Stimulated activated naive B cell treated with anti-CD40 and anti-IgM and Interleukin-4, amounts not matched to agents 10 μg/mL and 1 μg/mL and 100 μg/mL, for 72 hours (primary cell): ENCODE measurements around the gene AGFG1.
"Not testable (repeated sequence)": the region's sequence is repeated elsewhere in the genome, so short reads cannot be mapped to it uniquely, and the experiment has no call there.

Experiments used
- ATAC-seq, 2 donors: fragments of 150-1000 bp; cut with Tn5 transposase; replicated peaks; 2 replicates each; pipeline ENCODE4 v1.10.0; 2021; ENCODE audit warnings: moderate library complexity in 1 of 2
- DNase-seq: peaks from one replicate; pipeline ENCODE4 v3.0.0; 2021
- H3K27ac Mint-ChIP-seq: one replicate; pipeline ENCODE4 v1.8.0; 2022; ENCODE audit warnings: mild to moderate bottlenecking, mixed read lengths
- H3K27me3 Mint-ChIP-seq, 2 donors: one replicate each; pipeline ENCODE4 v1.8.0; 2022; ENCODE audit warnings: mixed read lengths in 2 of 2
- H3K36me3 Mint-ChIP-seq, 2 donors: one replicate each; pipeline ENCODE4 v1.8.0; 2022; ENCODE audit warnings: mixed read lengths in 2 of 2, mild to moderate bottlenecking in 1 of 2
- H3K4me1 Mint-ChIP-seq, 2 donors: one replicate each; pipeline ENCODE4 v1.8.0; 2022; ENCODE audit warnings: mixed read lengths in 2 of 2, mild to moderate bottlenecking in 1 of 2
- H3K4me3 Mint-ChIP-seq, 2 donors: one replicate each; pipeline ENCODE4 v1.8.0; 2022; ENCODE audit warnings: mild to moderate bottlenecking in 2 of 2, mixed read lengths in 2 of 2, moderate library complexity in 1 of 2
- H3K9me3 Mint-ChIP-seq, 2 donors: one replicate each; pipeline ENCODE4 v1.8.0; 2022; ENCODE audit warnings: mixed read lengths in 2 of 2, mild to moderate bottlenecking in 1 of 2

AGFG1 gene

GRCh38 chr2:227566012-227566411 lies 94.1 kb downstream of the AGFG1 start:
- Mint-ChIP-seq H3K27me3 (no peaks in the 10 kb centered on the region), H3K4me3 (no peak overlapping the region), H3K36me3 (peaks cover 7 to 15% of the 10 kb centered on the region in 2 donors), H3K9me3 (no peaks in the 10 kb centered on the region), H3K4me1 (peaks cover 0 to 8% of the 10 kb centered on the region in 2 donors), H3K27ac (no peak overlapping the region)
- DNase-seq, result no peak
- ATAC-seq, result no peak

- H3K9me3 Mint-ChIP-seq, result no peaks in the 10 kb centered on the region
- H3K4me1 Mint-ChIP-seq, result peaks cover 0 to 8% of the 10 kb centered on the region in 2 donors
- peaks cover 7 to 14% of the 10 kb centered on the region in 2 donors for H3K36me3 Mint-ChIP-seq
- no peak for DNase-seq
- no peaks in the 10 kb centered on the region for H3K27me3 Mint-ChIP-seq
- H3K27ac Mint-ChIP-seq, result no peak overlapping the region
- H3K4me3 Mint-ChIP-seq, result no peak overlapping the region
- ATAC-seq, result no peak
Observed at GRCh38 chr2:227568852-227569169, 96.9 kb downstream of the AGFG1 start.

- no peak for ATAC-seq
- H3K27ac Mint-ChIP-seq, result no peak overlapping the region
- peaks cover 0 to 5% of the 10 kb centered on the region in 2 donors for H3K4me1 Mint-ChIP-seq
- H3K27me3 Mint-ChIP-seq, result no peaks in the 10 kb centered on the region
- peaks cover 0 to 4% of the 10 kb centered on the region in 2 donors for H3K36me3 Mint-ChIP-seq
- H3K4me3 Mint-ChIP-seq, result no peak overlapping the region
- H3K9me3 Mint-ChIP-seq, result no peaks in the 10 kb centered on the region
- no peak for DNase-seq
Observed at GRCh38 chr2:227570615-227571014, 98.7 kb downstream of the AGFG1 start.

DNA sequence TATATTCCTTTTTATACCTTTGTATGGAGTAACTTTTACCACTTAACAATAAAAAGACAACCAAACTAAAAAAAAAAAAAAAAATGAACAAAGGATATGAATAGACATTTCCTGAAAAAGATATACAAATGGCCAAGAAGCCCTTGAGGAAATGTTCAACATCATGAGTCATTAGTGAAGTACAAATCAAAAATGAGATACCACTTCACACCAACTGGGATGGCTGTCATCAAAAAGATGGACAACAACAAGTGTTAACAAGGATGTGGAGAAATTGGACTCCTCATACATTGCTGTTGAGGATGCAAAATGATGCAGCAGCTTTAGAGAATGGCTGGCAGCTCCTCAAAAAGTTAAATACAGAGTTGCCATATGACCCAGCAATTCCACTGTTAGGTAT lies 104.2 kb downstream of the AGFG1 start:
- Mint-ChIP-seq H3K36me3 (peaks cover under 1% of the 10 kb centered on the region in 2 donors), H3K27me3 (peaks cover 16 to 22% of the 10 kb centered on the region in 2 donors), H3K27ac (no peak overlapping the region), H3K4me3 (no peak overlapping the region), H3K9me3 (no peaks in the 10 kb centered on the region), H3K4me1 (no peaks in the 10 kb centered on the region)
- DNase-seq (no peak), ATAC-seq (no peak)

DNA sequence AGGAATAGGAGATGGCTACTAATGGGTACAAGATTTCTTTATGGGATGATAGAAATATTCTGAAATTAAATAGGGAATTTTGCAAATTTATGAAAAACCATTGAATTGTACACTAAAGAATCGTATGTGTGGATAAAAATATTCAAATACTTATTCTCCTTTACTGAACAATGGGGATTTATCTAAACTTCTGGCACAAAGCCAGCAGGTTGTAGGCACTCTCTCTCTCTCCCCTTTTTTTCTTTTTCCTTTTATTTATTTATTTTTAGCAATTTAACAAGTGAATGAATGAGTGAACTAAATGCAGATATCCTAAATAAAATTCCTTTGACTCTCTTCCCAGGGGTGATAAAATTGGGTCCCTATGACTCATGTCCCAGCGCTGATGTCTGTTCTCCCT lies 104.9 kb downstream of the AGFG1 start:
- DNase-seq, result no peak
- ATAC-seq, result no peak
- Mint-ChIP-seq H3K9me3 (no peaks in the 10 kb centered on the region), H3K27ac (no peak overlapping the region), H3K4me1 (no peaks in the 10 kb centered on the region), H3K27me3 (peaks cover 21 to 26% of the 10 kb centered on the region in 2 donors), H3K4me3 (no peak overlapping the region), H3K36me3 (peaks cover 3% of the 10 kb centered on the region in 2 donors)

- Mint-ChIP-seq H3K27ac (no peak overlapping the region), H3K9me3 (peaks cover 5 to 6% of the 10 kb centered on the region in 2 donors), H3K4me3 (no peak overlapping the region), H3K4me1 (no peaks in the 10 kb centered on the region), H3K36me3 (peaks cover 5 to 8% of the 10 kb centered on the region in 2 donors), H3K27me3 (peaks cover 24 to 31% of the 10 kb centered on the region in 2 donors)
- no peak for ATAC-seq
- DNase-seq, result no peak
Observed at GRCh38 chr2:227577555-227577954, 105.6 kb downstream of the AGFG1 start.

DNA sequence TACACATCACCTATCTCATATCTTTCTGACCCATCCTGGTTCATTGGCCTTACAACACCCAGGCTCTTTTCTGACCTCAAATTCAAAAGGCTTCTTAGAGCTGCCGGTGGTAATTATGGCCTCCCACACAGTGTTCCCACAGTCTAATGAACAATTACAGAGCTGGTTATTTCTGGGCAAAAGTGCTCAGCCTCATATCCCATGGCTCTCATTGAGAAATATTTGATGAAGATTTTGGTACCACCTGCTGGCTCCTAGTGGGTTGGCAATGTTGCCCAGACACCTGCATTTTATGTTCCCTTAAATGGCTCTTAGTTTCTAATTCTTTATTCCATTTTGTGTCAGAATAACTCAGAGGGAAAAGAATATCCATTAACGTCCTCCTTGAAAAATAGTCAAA lies 106.7 kb downstream of the AGFG1 start:
- H3K4me1 Mint-ChIP-seq, result no peaks in the 10 kb centered on the region
- H3K27me3 Mint-ChIP-seq, result peaks cover 30 to 35% of the 10 kb centered on the region in 2 donors
- peaks cover 9 to 12% of the 10 kb centered on the region in 2 donors for H3K36me3 Mint-ChIP-seq
- H3K27ac Mint-ChIP-seq, result no peak overlapping the region
- peaks cover 10 to 11% of the 10 kb centered on the region in 2 donors for H3K9me3 Mint-ChIP-seq
- no peak overlapping the region for H3K4me3 Mint-ChIP-seq
- DNase-seq, result no peak
- no peak for ATAC-seq

DNA sequence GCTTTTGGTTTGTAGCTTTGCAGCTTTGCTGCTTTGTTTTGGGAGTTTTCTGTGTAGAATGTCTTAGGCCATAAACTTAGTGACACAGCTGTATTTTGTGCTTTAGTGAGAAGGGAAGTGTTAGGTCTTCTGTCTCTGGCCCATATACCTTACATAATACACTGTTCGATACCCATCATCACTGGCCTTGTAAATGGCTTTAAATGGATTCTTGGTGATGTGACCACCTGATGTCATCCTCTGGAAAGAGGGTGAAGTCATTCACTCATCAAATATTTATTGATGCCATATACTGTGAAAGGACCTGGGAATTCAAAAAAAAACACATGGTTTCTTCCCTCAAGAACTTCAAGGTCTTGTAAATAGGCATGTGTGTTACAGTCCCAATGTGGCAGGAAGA lies 107.8 kb downstream of the AGFG1 start:
- Mint-ChIP-seq H3K27ac (no peak overlapping the region), H3K36me3 (peaks cover 9 to 16% of the 10 kb centered on the region in 2 donors), H3K4me3 (no peak overlapping the region), H3K9me3 (peaks cover 10 to 11% of the 10 kb centered on the region in 2 donors), H3K4me1 (no peaks in the 10 kb centered on the region), H3K27me3 (peaks cover 35 to 39% of the 10 kb centered on the region in 2 donors)
- ATAC-seq, result no peak
- DNase-seq, result no peak

- peaks cover 10 to 11% of the 10 kb centered on the region in 2 donors for H3K9me3 Mint-ChIP-seq
- no peak for ATAC-seq
- H3K36me3 Mint-ChIP-seq, result peaks cover 9 to 16% of the 10 kb centered on the region in 2 donors
- no peak overlapping the region for H3K27ac Mint-ChIP-seq
- H3K4me1 Mint-ChIP-seq, result no peaks in the 10 kb centered on the region
- H3K27me3 Mint-ChIP-seq, result peaks cover 36 to 38% of the 10 kb centered on the region in 2 donors
- no peak overlapping the region for H3K4me3 Mint-ChIP-seq
- DNase-seq, result no peak
Observed at GRCh38 chr2:227582369-227582768, 110.4 kb downstream of the AGFG1 start.

DNA sequence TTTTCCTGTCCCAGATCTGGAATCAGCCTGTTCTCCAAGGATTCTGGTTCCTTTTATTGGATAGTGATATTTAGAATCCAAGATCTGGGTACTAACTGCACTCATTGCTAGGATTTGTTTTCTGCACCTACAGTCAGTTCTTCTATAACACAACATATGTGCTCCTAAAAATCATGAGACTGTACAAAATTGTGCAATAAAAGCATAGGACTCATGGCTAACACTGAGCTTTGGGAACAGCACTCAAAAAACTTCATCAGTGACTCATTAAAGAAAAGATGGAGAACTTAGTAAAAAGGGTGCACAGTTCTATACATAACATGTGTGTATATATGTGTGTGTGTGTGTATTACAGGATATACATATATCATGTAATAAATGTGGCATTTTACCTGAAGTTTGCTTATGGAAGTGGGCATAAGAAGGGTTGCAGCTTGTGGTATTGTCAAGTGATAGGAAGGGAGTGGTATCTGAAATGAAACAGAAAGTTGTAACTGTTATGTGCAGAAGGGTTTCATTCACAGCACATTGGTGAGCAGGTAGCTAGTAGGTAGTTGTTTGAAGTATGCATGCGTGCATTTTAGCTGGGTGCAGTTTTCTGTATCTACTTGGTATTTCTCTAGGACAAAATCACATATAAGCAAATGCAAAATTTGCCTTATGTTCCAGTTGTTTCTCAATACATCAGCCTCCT lies 120.9 kb downstream of the AGFG1 start:
- DNase-seq (no peak), ATAC-seq (no peak)
- H3K4me3 Mint-ChIP-seq, result no peak overlapping the region
- H3K27ac Mint-ChIP-seq, result no peak overlapping the region
- H3K9me3 Mint-ChIP-seq, result peaks cover 6 to 8% of the 10 kb centered on the region in 2 donors
- no peaks in the 10 kb centered on the region for H3K4me1 Mint-ChIP-seq
- peaks cover 0 to 3% of the 10 kb centered on the region in 2 donors for H3K36me3 Mint-ChIP-seq
- H3K27me3 Mint-ChIP-seq, result peaks cover 24 to 37% of the 10 kb centered on the region in 2 donors

- ATAC-seq, result no peak
- H3K27me3 Mint-ChIP-seq, result peaks cover 24 to 44% of the 10 kb centered on the region in 2 donors
Observed at GRCh38 chr2:227595797-227596196, 123.8 kb downstream of the AGFG1 start.

DNA sequence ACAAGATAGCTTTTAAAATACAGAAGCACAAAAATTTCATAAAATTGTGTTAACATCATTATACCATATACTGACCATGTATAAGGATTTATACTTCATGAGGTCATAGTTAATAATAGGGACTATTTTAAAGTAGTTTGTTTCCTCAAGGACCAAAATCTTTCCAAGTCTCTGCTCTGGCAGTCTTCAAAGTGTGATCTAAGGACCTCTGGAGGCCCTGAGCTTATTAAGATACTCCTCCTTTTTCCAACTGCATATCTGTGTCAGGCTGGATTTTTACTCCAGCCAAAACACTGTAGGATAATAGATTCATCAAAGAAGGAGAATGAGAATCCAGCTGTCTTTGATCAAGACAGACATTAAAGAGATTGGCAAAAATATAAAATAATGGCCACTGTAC lies 125.1 kb downstream of the AGFG1 start:
- Mint-ChIP-seq H3K27me3 (peaks cover 20 to 44% of the 10 kb centered on the region in 2 donors), H3K4me3 (no peak overlapping the region), H3K4me1 (no peaks in the 10 kb centered on the region), H3K27ac (no peak overlapping the region), H3K9me3 (peaks cover 0 to 4% of the 10 kb centered on the region in 2 donors), H3K36me3 (no peaks in the 10 kb centered on the region)
- DNase-seq (no peak), ATAC-seq (no peak)

More at GRCh38 chr2:227595797-227596196, 123.8 kb downstream of the AGFG1 start:
- no peaks in the 10 kb centered on the region for H3K4me1 Mint-ChIP-seq
- no peak for DNase-seq
- no peak overlapping the region for H3K27ac Mint-ChIP-seq
- H3K36me3 Mint-ChIP-seq, result peaks cover 0 to 3% of the 10 kb centered on the region in 2 donors
- no peak overlapping the region for H3K4me3 Mint-ChIP-seq
- H3K9me3 Mint-ChIP-seq, result peaks cover 0 to 4% of the 10 kb centered on the region in 2 donors

GRCh38 chr2:227597998-227598397 lies 126.0 kb downstream of the AGFG1 start:
- DNase-seq, result no peak
- no peak for ATAC-seq
- Mint-ChIP-seq H3K4me3 (no peak overlapping the region), H3K27ac (no peak overlapping the region), H3K4me1 (no peaks in the 10 kb centered on the region), H3K9me3 (peaks cover 0 to 4% of the 10 kb centered on the region in 2 donors), H3K27me3 (peaks cover 20 to 40% of the 10 kb centered on the region in 2 donors), H3K36me3 (no peaks in the 10 kb centered on the region)

GRCh38 chr2:227598835-227599503 lies 127.0 kb downstream of the AGFG1 start, which contains the start of gene SCYGR2:
Gene SCYGR2 (plus strand): TSS chr2:227598893. CDS start chr2:227598893, 0 bp downstream.
- H3K36me3 Mint-ChIP-seq, H3K4me3 Mint-ChIP-seq, DNase-seq, H3K4me1 Mint-ChIP-seq, H3K9me3 Mint-ChIP-seq, ATAC-seq, H3K27ac Mint-ChIP-seq: not testable (repeated sequence)
- peaks cover 20 to 36% of the 10 kb centered on the region in 2 donors for H3K27me3 Mint-ChIP-seq

DNA sequence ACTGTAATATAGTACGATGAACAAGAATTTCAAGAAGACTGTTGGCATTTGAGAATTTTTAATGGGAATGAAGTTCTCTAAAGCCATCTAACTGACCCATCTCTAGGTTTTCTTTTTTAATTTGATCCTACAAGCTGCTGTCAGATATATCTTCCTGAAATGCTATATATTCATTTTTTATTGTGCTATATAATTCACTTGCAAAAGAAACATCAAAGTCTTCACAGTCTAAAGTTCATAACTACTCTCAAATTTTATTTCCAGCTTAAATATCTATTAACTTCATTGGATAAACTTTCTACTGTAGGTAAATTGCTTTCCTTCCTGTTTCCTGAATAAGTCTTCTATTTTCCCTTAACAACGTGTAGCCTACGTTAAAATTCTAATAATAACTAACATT lies 130.4 kb downstream of the AGFG1 start:
- Mint-ChIP-seq H3K27me3 (peaks cover 7 to 21% of the 10 kb centered on the region in 2 donors), H3K9me3 (no peaks in the 10 kb centered on the region), H3K4me1 (no peaks in the 10 kb centered on the region), H3K4me3 (no peak overlapping the region), H3K36me3 (no peaks in the 10 kb centered on the region), H3K27ac (no peak overlapping the region)
- ATAC-seq (no peak), DNase-seq (no peak)
